H1 (cell line): ENCODE results near the gene GRM8. TPM values are rescaled to one million over a fixed set of nuclear protein-coding genes. Genes with fewer than 3 reads are reported as not detected.

ENCODE experiments used
- CEBPB ChIP-seq: IDR thresholded peaks from 2 replicates; pipeline ENCODE4 v1.6.1; 2012; ENCODE audit warnings: low read depth, low read length
- CHD7 ChIP-seq: fragments of 300-600 bp; sonication (generic); IDR thresholded peaks from 2 replicates; pipeline ENCODE4 v1.7.1; 2012; ENCODE audit warnings: low read length, moderate library complexity, mild to moderate bottlenecking, inconsistent platforms; ENCODE audit not compliant: insufficient replicate concordance
- EP300 ChIP-seq, 2 experiments: IDR thresholded peaks; 1 replicate in 1 of 2; 2 replicates in 1 of 2; pipeline ENCODE4 v1.6.1; 2011 to 2012; ENCODE audit warnings: low read depth in 2 of 2, low read length in 2 of 2, mild to moderate bottlenecking in 2 of 2, borderline replicate concordance in 1 of 2, inconsistent platforms in 1 of 2, moderate library complexity in 1 of 2
- HDAC2 ChIP-seq, 2 experiments: fragments of 300-600 bp in 1 of 2; sonication (generic) in 1 of 2; IDR thresholded peaks; 2 replicates each; pipeline ENCODE4 v1.6.1; 2011 to 2012; ENCODE audit warnings: low read depth in 2 of 2, low read length in 2 of 2, mild to moderate bottlenecking in 2 of 2, moderate library complexity in 2 of 2, borderline replicate concordance in 1 of 2, inconsistent platforms in 1 of 2
- SUZ12 ChIP-seq: fragments of 200-600 bp; sonication (generic); IDR thresholded peaks from 2 replicates; pipeline ENCODE4 v1.6.1; 2012; ENCODE audit warnings: mild to moderate bottlenecking, inconsistent platforms, low read length, moderate library complexity, mixed read lengths
- TAF7 ChIP-seq: optimal IDR thresholded peaks from 2 replicates; pipeline ENCODE3; 2011; ENCODE audit warnings: low read depth, mild to moderate bottlenecking, inconsistent platforms, low read length, moderate library complexity, borderline replicate concordance
- polyA plus RNA-seq, 7 experiments: library from polyadenylated mRNA; depleted of rRNA in 3 of 7; stranded (reverse) in 5 of 7; unstranded in 2 of 7; fragments of >200 nt in 5 of 7; fragments of 200-250 nt in 2 of 7; gene quantifications; 1 replicate in 5 of 7; 2 replicates in 1 of 7; 4 replicates in 1 of 7; pipeline versions ENCODE4 v1.2.1 to v1.2.3, GENCODE V29; 2011 to 2013; ENCODE audit warnings: missing spikeins in 2 of 7, mixed read lengths in 2 of 7
- total RNA-seq: library from RNA; stranded (reverse); fragmentation: NEBNext Ultra II Directional; extraction: Animal tissue kit (Norgen Biotek cat#: 25700); gene quantifications from 2 replicates; pipeline ENCODE4 v1.2.1, GENCODE V29; 2021

The GRM8 gene
- total and polyA plus RNA-seq, 2 of the 8 experiments (the other 6 are each of a cell fraction or from before 2014, with no cell fraction given): 2.6 to 2.8 TPM

- TF ChIP-seq CHD7 (no peak), HDAC2 (IDR thresholded peaks at IDR 0.05; ENCODE audit: borderline replicate concordance in 1 of 2, low read depth in 2 of 2, low read length in 2 of 2) (no peak), EP300 (IDR thresholded peaks at IDR 0.05; ENCODE audit: borderline replicate concordance in 1 of 2, low read depth in 2 of 2, low read length in 2 of 2) (no peak), SUZ12 (no peak), CEBPB (no peak), TAF7 (no peak)
Observed at GRCh38 chr7:126569402-126569801, 683.3 kb downstream of the GRM8 start (continued).
